Measurements from ENCODE around the gene RAD50. TPM values are rescaled to one million over a fixed set of nuclear protein-coding genes. Genes with fewer than 3 reads are reported as not detected.
A peak's percentile ranks its signal among the peaks of the same experiment; 100 is the strongest.

RAD50 gene
- total and polyA plus RNA-seq, 2 of the 4 experiments (the other 2 are of a cell fraction) = 5.2 to 6.2 TPM

DNA sequence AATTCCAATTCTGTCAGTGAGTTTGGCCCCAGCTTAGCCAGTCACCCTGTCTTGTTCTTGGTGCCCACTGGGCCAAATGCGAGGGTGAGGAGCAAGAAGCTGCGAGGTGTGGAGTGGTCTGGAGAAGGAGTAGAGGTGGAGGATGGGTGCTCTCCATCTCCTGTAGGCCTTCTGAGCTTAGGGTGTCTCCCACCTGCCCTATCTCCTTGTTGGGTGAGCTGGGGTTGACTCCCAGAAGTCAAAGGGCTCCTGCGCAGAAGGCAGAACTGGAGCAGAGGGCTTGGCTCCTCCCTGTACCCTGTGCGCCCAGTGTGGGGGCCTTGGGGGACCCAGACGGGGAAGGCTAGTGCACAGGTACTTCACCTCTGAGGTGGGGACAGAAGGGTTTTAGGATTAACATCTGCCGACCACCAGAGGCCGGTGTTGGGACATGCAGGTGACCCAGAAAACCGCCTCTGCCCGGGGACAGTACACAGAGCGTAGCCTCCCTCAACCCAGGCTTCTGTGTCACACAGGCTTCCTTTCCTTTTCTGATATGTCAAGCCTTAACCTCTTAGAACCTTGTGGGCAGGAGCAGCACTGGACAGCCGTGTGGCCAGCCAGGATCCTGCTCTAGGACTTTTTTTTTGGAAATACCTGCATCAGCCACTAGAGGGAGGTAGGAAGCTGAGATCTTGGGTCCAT, 30.3 kb upstream of the RAD50 start:
- in situ Hi-C loops (cut with MboI; ENCODE audit: low sequenced_read_pairs) = loop anchor here (10.0 kb wide), 1 partner anchor 188 kb away; no protein-coding TSS in a partner anchor
- Histone ChIP-seq H3K9ac (ENCODE audit: low read depth, low read length) (no peak overlapping the region), H3K27me3 (ENCODE audit: control insufficient read depth, insufficient read depth, low read length) (peaks cover 13% of the 10 kb centered on the region), H2AK9ac (replicated peaks; ENCODE audit: low read depth, low read length, poor library complexity) (no peak overlapping the region), H3K18ac (ENCODE audit: low read depth, low read length) (no peak overlapping the region), H2AK5ac (ENCODE audit: low read depth, low read length) (peak overlapping the region; percentile 1; the same call in 1 of the 2 replicates), H3K56ac (ENCODE audit: extremely low read depth, insufficient read depth, low read length) (no peak overlapping the region), H2BK20ac (ENCODE audit: low read depth, low read length) (peak overlapping the region; percentile 50; the same call in 1 of the 2 replicates), H3K14ac (replicated peaks; ENCODE audit: low read depth, low read length) (no peak overlapping the region), H4K91ac (ENCODE audit: insufficient read depth, low read depth, low read length) (no peak overlapping the region), H4K8ac (ENCODE audit: low read depth in 2 of 2, low read length in 2 of 2) (no peak overlapping the region), H2BK5ac (ENCODE audit: low read depth, low read length, poor library complexity, severe bottlenecking) (no peak overlapping the region), H3K4me1 (ENCODE audit: control insufficient read depth, insufficient read depth, low read length) (peaks cover 1% of the 10 kb centered on the region; the same call in 1 of the 2 replicates), H3K23ac (ENCODE audit: low read depth, low read length) (no peak overlapping the region), H3K4ac (ENCODE audit: low read depth, low read length) (no peak overlapping the region), H2BK120ac (ENCODE audit: low read depth, low read length) (no peak overlapping the region), H2BK15ac (ENCODE audit: low read depth, low read length) (no peak overlapping the region), H3K4me2 (ENCODE audit: low read depth, low read length) (peak overlapping the region; percentile 78), H3K9me3 (ENCODE audit: control insufficient read depth, insufficient read depth, low read length) (no peaks in the 10 kb centered on the region), H4K5ac (ENCODE audit: low read depth, low read length) (no peak overlapping the region), H4K20me1 (ENCODE audit: insufficient read depth, low read length) (no peaks in the 10 kb centered on the region), H3K36me3 (ENCODE audit: control insufficient read depth, insufficient read depth, low read length) (no peaks in the 10 kb centered on the region), H2AFZ (replicated peaks; ENCODE audit: low read length, poor library complexity) (peak overlapping the region; percentile 76), H3K4me3 (ENCODE audit: insufficient read depth, low read depth, low read length) (no peak overlapping the region), H3K79me1 (ENCODE audit: low read depth in 1 of 2, low read length in 2 of 2) (no peaks in the 10 kb centered on the region), H3K27ac (ENCODE audit: insufficient read depth, low read length) (no peak overlapping the region), H3K9me1 (ENCODE audit: insufficient read depth, low read length) (no peaks in the 10 kb centered on the region)
- DNase-seq = peak; percentile 50
- no TSS peak for BruUV-seq (replicated peaks)
- 10% methylated on average over 2 of the region's 11 CpGs; no CpG with 5 or more reads in 1 of the 2 experiments for WGBS, 2 experiments (ENCODE audit: extremely low coverage in 2 of 2, insufficient read length in 1 of 2)
- ATAC-seq (ENCODE audit: low read depth) = peak; percentile 95
- no peak for TF ChIP-seq BHLHE40 (IDR thresholded peaks at IDR 0.05; ENCODE audit: low read depth, low read length)
- peak; percentile 72 for TF ChIP-seq RAD21 (IDR thresholded peaks at IDR 0.05; ENCODE audit: low read length)
- TF ChIP-seq SMC3 (IDR thresholded peaks at IDR 0.05; ENCODE audit: low read depth, low read length) = peak; percentile 61
- TF ChIP-seq, protein P1, sequence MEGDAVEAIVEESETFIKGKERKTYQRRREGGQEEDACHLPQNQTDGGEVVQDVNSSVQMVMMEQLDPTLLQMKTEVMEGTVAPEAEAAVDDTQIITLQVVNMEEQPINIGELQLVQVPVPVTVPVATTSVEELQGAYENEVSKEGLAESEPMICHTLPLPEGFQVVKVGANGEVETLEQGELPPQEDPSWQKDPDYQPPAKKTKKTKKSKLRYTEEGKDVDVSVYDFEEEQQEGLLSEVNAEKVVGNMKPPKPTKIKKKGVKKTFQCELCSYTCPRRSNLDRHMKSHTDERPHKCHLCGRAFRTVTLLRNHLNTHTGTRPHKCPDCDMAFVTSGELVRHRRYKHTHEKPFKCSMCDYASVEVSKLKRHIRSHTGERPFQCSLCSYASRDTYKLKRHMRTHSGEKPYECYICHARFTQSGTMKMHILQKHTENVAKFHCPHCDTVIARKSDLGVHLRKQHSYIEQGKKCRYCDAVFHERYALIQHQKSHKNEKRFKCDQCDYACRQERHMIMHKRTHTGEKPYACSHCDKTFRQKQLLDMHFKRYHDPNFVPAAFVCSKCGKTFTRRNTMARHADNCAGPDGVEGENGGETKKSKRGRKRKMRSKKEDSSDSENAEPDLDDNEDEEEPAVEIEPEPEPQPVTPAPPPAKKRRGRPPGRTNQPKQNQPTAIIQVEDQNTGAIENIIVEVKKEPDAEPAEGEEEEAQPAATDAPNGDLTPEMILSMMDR (conservative IDR thresholded peaks at IDR 0.05; ENCODE audit: low read depth, low read length) = peak; percentile 74
- dilution Hi-C loops (cut with HindIII; ENCODE audit: low sequenced_read_pairs, unreplicated experiment) = no loop called here
- CTCF ChIA-PET = interaction anchor here (0.6 to 2.1 kb wide), 8 partner anchors 10 to 223 kb away, joined by 3 to 8 read pairs (median 3); no protein-coding TSS in a partner anchor
- intact Hi-C loops (cut with micrococcal nuclease) = loop anchor here (5.0 to 10.0 kb wide), 2 partner anchors 178 to 296 kb away; no protein-coding TSS in a partner anchor
- POLR2A ChIA-PET (ENCODE audit: unreplicated experiment) = no interaction called here

Measured in IMR-90 (cell line).